GM23338 (cell line): Measurements from ENCODE around the gene LTBP2. TPM values are rescaled to one million over a fixed set of nuclear protein-coding genes. Genes with fewer than 3 reads are reported as not detected.

Source experiments
- CREB1 ChIP-seq: fragments of 250-450 bp; sonication (Bioruptor Pico); IDR thresholded peaks from 2 replicates; pipeline ENCODE4 v1.5.0; 2020; ENCODE audit warnings: low read depth, mild to moderate bottlenecking, moderate library complexity
- EZH2phosphoT487 ChIP-seq: fragments of 200-600 bp; sonication (generic); IDR thresholded peaks from one replicate; pipeline ENCODE4 v1.8.1; 2018; ENCODE audit warnings: antibody characterized with exemption; ENCODE audit not compliant: unreplicated experiment
- NANOG ChIP-seq: IDR thresholded peaks from 2 replicates; pipeline ENCODE4 v1.6.1; 2016; ENCODE audit warnings: antibody characterized with exemption, borderline replicate concordance
- polyA plus RNA-seq: library from polyadenylated mRNA; unstranded; fragments of >200 nt; fragmentation: Nextera tagmentation; extraction: Ambion mirVana; gene quantifications from 2 replicates; pipeline ENCODE4 v1.2.1, GENCODE V29; 2016
- total RNA-seq: library from RNA; depleted of rRNA; stranded (reverse); fragments of >200 nt; shearing (Covaris generic); gene quantifications from 2 replicates; pipeline ENCODE4 v1.2.3, GENCODE V29; 2014
- TF ChIP-seq, protein P1 (sequence below): fragments of 250-450 bp; sonication (Bioruptor Pico); IDR thresholded peaks from 2 replicates; pipeline ENCODE4 v1.5.0; 2020; ENCODE audit warnings: mild to moderate bottlenecking, moderate library complexity
- TF ChIP-seq, protein P2 (sequence below): IDR thresholded peaks from 2 replicates; pipeline ENCODE4 v1.6.1; 2016; ENCODE audit warnings: antibody characterized with exemption
- TF ChIP-seq, protein P3 (sequence below), 2 experiments: fragments of 200-600 bp in 1 of 2; sonication (generic) in 1 of 2; conservative IDR thresholded peaks; 2 replicates each; pipeline versions ENCODE4 v1.5.1 to v1.6.1; 2016 to 2017; ENCODE audit warnings: antibody characterized with exemption in 2 of 2, low read depth in 2 of 2, mild to moderate bottlenecking in 2 of 2, moderate library complexity in 1 of 2

LTBP2 gene
- total and polyA plus RNA-seq, 2 experiments from 2014 or later: 0.27 to 0.49 TPM

DNA sequence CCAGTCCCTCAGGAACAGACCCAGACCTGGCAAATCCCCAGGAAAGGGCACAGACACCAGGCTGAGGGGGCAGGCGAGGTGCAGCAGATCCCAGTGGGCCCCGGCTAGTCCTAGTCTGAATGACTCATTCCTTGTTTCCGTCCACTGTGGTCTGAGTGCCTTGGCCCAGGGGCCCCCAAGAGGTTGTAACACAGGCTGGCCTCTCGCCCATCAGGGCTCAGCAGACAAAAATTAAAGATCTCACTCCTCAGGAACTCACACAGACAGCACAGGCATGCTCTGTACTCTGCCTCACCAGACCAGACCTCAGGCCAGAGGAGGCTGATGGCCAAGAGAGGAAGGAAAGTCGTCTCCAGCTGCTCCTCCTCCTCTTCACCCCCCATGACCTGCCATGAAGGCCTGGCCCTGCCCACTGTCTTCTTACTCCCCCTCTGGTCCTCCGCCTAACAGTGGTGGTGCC lies 7.7 kb upstream of the LTBP2 start (continued):
- TF ChIP-seq, protein P1, sequence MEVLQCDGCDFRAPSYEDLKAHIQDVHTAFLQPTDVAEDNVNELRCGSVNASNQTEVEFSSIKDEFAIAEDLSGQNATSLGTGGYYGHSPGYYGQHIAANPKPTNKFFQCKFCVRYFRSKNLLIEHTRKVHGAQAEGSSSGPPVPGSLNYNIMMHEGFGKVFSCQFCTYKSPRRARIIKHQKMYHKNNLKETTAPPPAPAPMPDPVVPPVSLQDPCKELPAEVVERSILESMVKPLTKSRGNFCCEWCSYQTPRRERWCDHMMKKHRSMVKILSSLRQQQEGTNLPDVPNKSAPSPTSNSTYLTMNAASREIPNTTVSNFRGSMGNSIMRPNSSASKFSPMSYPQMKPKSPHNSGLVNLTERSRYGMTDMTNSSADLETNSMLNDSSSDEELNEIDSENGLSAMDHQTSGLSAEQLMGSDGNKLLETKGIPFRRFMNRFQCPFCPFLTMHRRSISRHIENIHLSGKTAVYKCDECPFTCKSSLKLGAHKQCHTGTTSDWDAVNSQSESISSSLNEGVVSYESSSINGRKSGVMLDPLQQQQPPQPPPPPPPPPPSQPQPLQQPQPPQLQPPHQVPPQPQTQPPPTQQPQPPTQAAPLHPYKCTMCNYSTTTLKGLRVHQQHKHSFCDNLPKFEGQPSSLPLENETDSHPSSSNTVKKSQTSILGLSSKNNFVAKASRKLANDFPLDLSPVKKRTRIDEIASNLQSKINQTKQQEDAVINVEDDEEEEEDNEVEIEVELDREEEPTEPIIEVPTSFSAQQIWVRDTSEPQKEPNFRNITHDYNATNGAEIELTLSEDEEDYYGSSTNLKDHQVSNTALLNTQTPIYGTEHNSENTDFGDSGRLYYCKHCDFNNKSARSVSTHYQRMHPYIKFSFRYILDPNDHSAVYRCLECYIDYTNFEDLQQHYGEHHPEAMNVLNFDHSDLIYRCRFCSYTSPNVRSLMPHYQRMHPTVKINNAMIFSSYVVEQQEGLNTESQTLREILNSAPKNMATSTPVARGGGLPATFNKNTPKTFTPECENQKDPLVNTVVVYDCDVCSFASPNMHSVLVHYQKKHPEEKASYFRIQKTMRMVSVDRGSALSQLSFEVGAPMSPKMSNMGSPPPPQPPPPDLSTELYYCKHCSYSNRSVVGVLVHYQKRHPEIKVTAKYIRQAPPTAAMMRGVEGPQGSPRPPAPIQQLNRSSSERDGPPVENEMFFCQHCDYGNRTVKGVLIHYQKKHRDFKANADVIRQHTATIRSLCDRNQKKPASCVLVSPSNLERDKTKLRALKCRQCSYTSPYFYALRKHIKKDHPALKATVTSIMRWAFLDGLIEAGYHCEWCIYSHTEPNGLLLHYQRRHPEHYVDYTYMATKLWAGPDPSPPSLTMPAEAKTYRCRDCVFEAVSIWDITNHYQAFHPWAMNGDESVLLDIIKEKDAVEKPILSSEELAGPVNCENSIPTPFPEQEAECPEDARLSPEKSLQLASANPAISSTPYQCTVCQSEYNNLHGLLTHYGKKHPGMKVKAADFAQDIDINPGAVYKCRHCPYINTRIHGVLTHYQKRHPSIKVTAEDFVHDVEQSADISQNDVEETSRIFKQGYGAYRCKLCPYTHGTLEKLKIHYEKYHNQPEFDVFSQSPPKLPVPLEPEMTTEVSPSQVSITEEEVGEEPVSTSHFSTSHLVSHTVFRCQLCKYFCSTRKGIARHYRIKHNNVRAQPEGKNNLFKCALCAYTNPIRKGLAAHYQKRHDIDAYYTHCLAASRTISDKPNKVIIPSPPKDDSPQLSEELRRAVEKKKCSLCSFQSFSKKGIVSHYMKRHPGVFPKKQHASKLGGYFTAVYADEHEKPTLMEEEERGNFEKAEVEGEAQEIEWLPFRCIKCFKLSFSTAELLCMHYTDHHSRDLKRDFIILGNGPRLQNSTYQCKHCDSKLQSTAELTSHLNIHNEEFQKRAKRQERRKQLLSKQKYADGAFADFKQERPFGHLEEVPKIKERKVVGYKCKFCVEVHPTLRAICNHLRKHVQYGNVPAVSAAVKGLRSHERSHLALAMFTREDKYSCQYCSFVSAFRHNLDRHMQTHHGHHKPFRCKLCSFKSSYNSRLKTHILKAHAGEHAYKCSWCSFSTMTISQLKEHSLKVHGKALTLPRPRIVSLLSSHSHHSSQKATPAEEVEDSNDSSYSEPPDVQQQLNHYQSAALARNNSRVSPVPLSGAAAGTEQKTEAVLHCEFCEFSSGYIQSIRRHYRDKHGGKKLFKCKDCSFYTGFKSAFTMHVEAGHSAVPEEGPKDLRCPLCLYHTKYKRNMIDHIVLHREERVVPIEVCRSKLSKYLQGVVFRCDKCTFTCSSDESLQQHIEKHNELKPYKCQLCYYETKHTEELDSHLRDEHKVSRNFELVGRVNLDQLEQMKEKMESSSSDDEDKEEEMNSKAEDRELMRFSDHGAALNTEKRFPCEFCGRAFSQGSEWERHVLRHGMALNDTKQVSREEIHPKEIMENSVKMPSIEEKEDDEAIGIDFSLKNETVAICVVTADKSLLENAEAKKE (CRISPR knock-in tag): no peak
- TF ChIP-seq CREB1 (CRISPR knock-in tag): no peak
- no peak for TF ChIP-seq NANOG
- TF ChIP-seq, protein P2, sequence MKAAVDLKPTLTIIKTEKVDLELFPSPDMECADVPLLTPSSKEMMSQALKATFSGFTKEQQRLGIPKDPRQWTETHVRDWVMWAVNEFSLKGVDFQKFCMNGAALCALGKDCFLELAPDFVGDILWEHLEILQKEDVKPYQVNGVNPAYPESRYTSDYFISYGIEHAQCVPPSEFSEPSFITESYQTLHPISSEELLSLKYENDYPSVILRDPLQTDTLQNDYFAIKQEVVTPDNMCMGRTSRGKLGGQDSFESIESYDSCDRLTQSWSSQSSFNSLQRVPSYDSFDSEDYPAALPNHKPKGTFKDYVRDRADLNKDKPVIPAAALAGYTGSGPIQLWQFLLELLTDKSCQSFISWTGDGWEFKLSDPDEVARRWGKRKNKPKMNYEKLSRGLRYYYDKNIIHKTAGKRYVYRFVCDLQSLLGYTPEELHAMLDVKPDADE: no peak
- TF ChIP-seq EZH2phosphoT487: no peak
- TF ChIP-seq, protein P3, sequence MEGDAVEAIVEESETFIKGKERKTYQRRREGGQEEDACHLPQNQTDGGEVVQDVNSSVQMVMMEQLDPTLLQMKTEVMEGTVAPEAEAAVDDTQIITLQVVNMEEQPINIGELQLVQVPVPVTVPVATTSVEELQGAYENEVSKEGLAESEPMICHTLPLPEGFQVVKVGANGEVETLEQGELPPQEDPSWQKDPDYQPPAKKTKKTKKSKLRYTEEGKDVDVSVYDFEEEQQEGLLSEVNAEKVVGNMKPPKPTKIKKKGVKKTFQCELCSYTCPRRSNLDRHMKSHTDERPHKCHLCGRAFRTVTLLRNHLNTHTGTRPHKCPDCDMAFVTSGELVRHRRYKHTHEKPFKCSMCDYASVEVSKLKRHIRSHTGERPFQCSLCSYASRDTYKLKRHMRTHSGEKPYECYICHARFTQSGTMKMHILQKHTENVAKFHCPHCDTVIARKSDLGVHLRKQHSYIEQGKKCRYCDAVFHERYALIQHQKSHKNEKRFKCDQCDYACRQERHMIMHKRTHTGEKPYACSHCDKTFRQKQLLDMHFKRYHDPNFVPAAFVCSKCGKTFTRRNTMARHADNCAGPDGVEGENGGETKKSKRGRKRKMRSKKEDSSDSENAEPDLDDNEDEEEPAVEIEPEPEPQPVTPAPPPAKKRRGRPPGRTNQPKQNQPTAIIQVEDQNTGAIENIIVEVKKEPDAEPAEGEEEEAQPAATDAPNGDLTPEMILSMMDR (conservative IDR thresholded peaks at IDR 0.05; ENCODE audit: low read depth in 2 of 2): no peak
